Astrocyte of the hippocampus (primary cell): Measurements from ENCODE around the gene GPAT2.
"Not testable (repeated sequence)": the region's sequence is repeated elsewhere in the genome, so short reads cannot be mapped to it uniquely, and the experiment has no call there.

Experiments used
- DNase-seq: peaks from one replicate; pipeline ENCODE4 v3.0.0; 2011; ENCODE audit warnings: low read depth, low spot score

Gene GPAT2

GRCh38 chr2:96034792-96035191, at the start of gene GPAT2:
Gene GPAT2, minus strand, starts transcription at chr2:96034916. Its CDS starts 2,557 bp downstream, at chr2:96032359.
- not testable (repeated sequence) for DNase-seq

GRCh38 chr2:96083989-96084857, 49.5 kb upstream of the GPAT2 start:
- DNase-seq: no peak

GRCh38 chr2:96083064-96083939, 48.6 kb upstream of the GPAT2 start:
- DNase-seq: no peak

GRCh38 chr2:96082211-96083063, 47.7 kb upstream of the GPAT2 start:
- DNase-seq: no peak

- DNase-seq: no peak
Measured at GRCh38 chr2:96081042-96081441, 46.3 kb upstream of the GPAT2 start.

- no peak for DNase-seq
Measured at GRCh38 chr2:96075199-96075771, 40.6 kb upstream of the GPAT2 start.

- DNase-seq: no peak
Measured at GRCh38 chr2:96074156-96074555, 39.4 kb upstream of the GPAT2 start.

GRCh38 chr2:96073170-96073775, 38.6 kb upstream of the GPAT2 start:
- no peak for DNase-seq

- DNase-seq: no peak
Measured at GRCh38 chr2:96072746-96073145, 38.0 kb upstream of the GPAT2 start.

GRCh38 chr2:96071977-96072491, 37.3 kb upstream of the GPAT2 start:
- not testable (repeated sequence) for DNase-seq

GRCh38 chr2:96071087-96071976, 36.6 kb upstream of the GPAT2 start:
- not testable (repeated sequence) for DNase-seq

- not testable (repeated sequence) for DNase-seq
Measured at GRCh38 chr2:96070351-96070750, 35.6 kb upstream of the GPAT2 start.

GRCh38 chr2:96069878-96070277, 35.2 kb upstream of the GPAT2 start:
- not testable (repeated sequence) for DNase-seq

- DNase-seq: not testable (repeated sequence)
Measured at GRCh38 chr2:96067902-96068581, 33.3 kb upstream of the GPAT2 start.

GRCh38 chr2:96067098-96067660, 32.5 kb upstream of the GPAT2 start:
- DNase-seq: not testable (repeated sequence)

- DNase-seq: not testable (repeated sequence)
Measured at GRCh38 chr2:96066511-96066910, 31.8 kb upstream of the GPAT2 start.

GRCh38 chr2:96065954-96066353, 31.2 kb upstream of the GPAT2 start:
- not testable (repeated sequence) for DNase-seq

- DNase-seq: no peak
Measured at GRCh38 chr2:96065381-96065930, 30.7 kb upstream of the GPAT2 start.
